HepG2 (cell line): ENCODE measurements around the gene SERAC1. TPM values are rescaled to one million over a fixed set of nuclear protein-coding genes. Genes with fewer than 3 reads are reported as not detected.

Experiments
- AHDC1 ChIP-seq: sonication (generic); formaldehyde crosslinking; IDR thresholded peaks from 2 replicates; pipeline ENCODE4 v1.5.1; 2020; ENCODE audit warnings: mild to moderate bottlenecking, missing genetic modification reagents, borderline replicate concordance
- ARID5B ChIP-seq: IDR thresholded peaks from 2 replicates; pipeline ENCODE4 v1.4.0; 2020; ENCODE audit warnings: mild to moderate bottlenecking, missing genetic modification reagents
- EED ChIP-seq: sonication (generic); formaldehyde crosslinking; IDR thresholded peaks from 2 replicates; pipeline ENCODE4 v1.5.0; 2020; ENCODE audit warnings: mild to moderate bottlenecking, missing genetic modification reagents
- KMT2B ChIP-seq: IDR thresholded peaks from 2 replicates; pipeline ENCODE4 v1.6.1; 2016; ENCODE audit warnings: missing genetic modification reagents, missing compliant biosample characterization
- MED1 ChIP-seq: sonication (generic); formaldehyde crosslinking; IDR thresholded peaks from 2 replicates; pipeline ENCODE4 v1.4.0; 2020; ENCODE audit warnings: missing genetic modification reagents
- MED13 ChIP-seq: sonication (generic); formaldehyde crosslinking; IDR thresholded peaks from 2 replicates; pipeline ENCODE4 v1.5.0; 2020; ENCODE audit warnings: missing genetic modification reagents
- MLX ChIP-seq: IDR thresholded peaks from 2 replicates; pipeline ENCODE4 v1.6.1; 2016
- PATZ1 ChIP-seq: sonication (generic); formaldehyde crosslinking; IDR thresholded peaks from 2 replicates; pipeline ENCODE4 v1.4.0; 2020; ENCODE audit warnings: missing genetic modification reagents
- PHF20 ChIP-seq: sonication (generic); formaldehyde crosslinking; IDR thresholded peaks from 2 replicates; pipeline ENCODE4 v1.5.0; 2020; ENCODE audit warnings: mild to moderate bottlenecking, missing genetic modification reagents
- POGK ChIP-seq: sonication (generic); formaldehyde crosslinking; conservative IDR thresholded peaks from 2 replicates; pipeline ENCODE4 v1.8.0; 2022; ENCODE audit warnings: mild to moderate bottlenecking, moderate library complexity, missing genetic modification reagents
- SNAPC2 ChIP-seq: sonication (generic); formaldehyde crosslinking; IDR thresholded peaks from 2 replicates; pipeline ENCODE4 v1.8.1; 2022; ENCODE audit warnings: mild to moderate bottlenecking, missing genetic modification reagents
- THAP11 ChIP-seq: IDR thresholded peaks from 2 replicates; pipeline ENCODE4 v1.6.1; 2016; ENCODE audit warnings: missing biosample characterization, missing genetic modification reagents
- ZNF629 ChIP-seq: sonication (generic); formaldehyde crosslinking; conservative IDR thresholded peaks from 2 replicates; pipeline ENCODE4 v1.5.0; 2020; ENCODE audit warnings: missing genetic modification reagents
- ZNF761 ChIP-seq: sonication (generic); formaldehyde crosslinking; conservative IDR thresholded peaks from 2 replicates; pipeline ENCODE4 v1.4.0; 2020; ENCODE audit warnings: mild to moderate bottlenecking, missing genetic modification reagents
- polyA plus RNA-seq, 8 experiments: library from polyadenylated mRNA; depleted of rRNA in 3 of 8; stranded (reverse) in 7 of 8; unstranded in 1 of 8; fragments of >200 nt; fragmentation: Illumina TruSeq in 4 of 8; extraction: Trizol in 4 of 8; gene quantifications; 2 replicates each; pipeline versions ENCODE4 v1.2.1 to v1.2.3, GENCODE V29; 2011 to 2016; ENCODE audit warnings: low read depth in 4 of 8, missing spikeins in 1 of 8, mixed read lengths in 1 of 8; ENCODE audit not compliant: insufficient read depth in 1 of 8
- total RNA-seq, 5 experiments: library from RNA; depleted of rRNA; stranded (reverse); fragments of >200 nt; fragmentation: Illumina TruSeq; extraction: Trizol; gene quantifications; 2 replicates each; pipeline ENCODE4 v1.2.3, GENCODE V29; 2016; ENCODE audit warnings: low read depth in 1 of 5

SERAC1 gene
- total and polyA plus RNA-seq, 2 of the 13 experiments (the other 11 are each of a cell fraction or from before 2014, with no cell fraction given), result 4.5 to 8.1 TPM

- TF ChIP-seq MLX (CRISPR knock-in tag) (peak; percentile 74), MED13 (CRISPR knock-in tag) (0 out of 2 replicates have a peak, but pooled peaks have one; percentile 68), SNAPC2 (peak; percentile 85; the same call in 1 of the 2 replicates), ARID5B (peak; percentile 89), PATZ1 (peak; percentile 55; the same call in 1 of the 2 replicates), AHDC1 (CRISPR knock-in tag) (peak; percentile 85), POGK (peak; percentile 85; the same call in 1 of the 2 replicates), ZNF761 (CRISPR knock-in tag) (peak; percentile 63; the same call in 1 of the 2 replicates), PHF20 (peak; percentile 65), ZNF629 (peak; percentile 46; the same call in 1 of the 2 replicates), THAP11 (CRISPR knock-in tag) (peak; percentile 74), EED (CRISPR knock-in tag) (peak; percentile 59; the same call in 1 of the 2 replicates), MED1 (CRISPR knock-in tag) (peak; percentile 86), KMT2B (peak; percentile 91)
Observed at GRCh38 chr6:158183174-158183972, 15.3 kb upstream of the SERAC1 start (continued).
